Ishikawa (cell line): ENCODE data around the gene CEBPG.

ENCODE experiments used
- CEBPB ChIP-seq: IDR thresholded peaks from 2 replicates; pipeline ENCODE4 v1.6.1; 2012
- CREB1 ChIP-seq: IDR thresholded peaks from 2 replicates; pipeline ENCODE4 v1.6.1; 2012; ENCODE audit warnings: low read depth
- EGR1 ChIP-seq: IDR thresholded peaks from 2 replicates; pipeline ENCODE4 v1.6.1; 2012
- EP300 ChIP-seq: IDR thresholded peaks from 2 replicates; pipeline ENCODE4 v1.6.1; 2012; ENCODE audit warnings: borderline replicate concordance
- FOXM1 ChIP-seq: IDR thresholded peaks from 2 replicates; pipeline ENCODE4 v1.6.1; 2012; ENCODE audit warnings: low read depth, borderline replicate concordance
- MAX ChIP-seq: IDR thresholded peaks from 2 replicates; pipeline ENCODE4 v1.6.1; 2012
- NFIC ChIP-seq: IDR thresholded peaks from 2 replicates; pipeline ENCODE4 v1.6.1; 2012
- RAD21 ChIP-seq: IDR thresholded peaks from 2 replicates; pipeline ENCODE4 v1.6.1; 2012; ENCODE audit warnings: low read depth
- REST ChIP-seq: IDR thresholded peaks from 2 replicates; pipeline ENCODE4 v1.6.1; 2012; ENCODE audit warnings: low read depth, mild to moderate bottlenecking
- TAF1 ChIP-seq: IDR thresholded peaks from 2 replicates; pipeline ENCODE4 v1.6.1; 2012; ENCODE audit warnings: low read depth, mild to moderate bottlenecking
- TCF12 ChIP-seq: IDR thresholded peaks from 2 replicates; pipeline ENCODE4 v1.6.1; 2012; ENCODE audit warnings: low read depth
- TEAD4 ChIP-seq: IDR thresholded peaks from 2 replicates; pipeline ENCODE4 v1.6.1; 2012
- YY1 ChIP-seq: IDR thresholded peaks from 2 replicates; pipeline ENCODE4 v1.6.1; 2012; ENCODE audit warnings: low read depth
- ZBTB7A ChIP-seq: IDR thresholded peaks from 2 replicates; pipeline ENCODE4 v1.6.1; 2012; ENCODE audit warnings: low read depth
- TF ChIP-seq, protein P1 (sequence below): IDR thresholded peaks from 2 replicates; pipeline ENCODE4 v1.6.1; 2012

Gene CEBPG

GRCh38 chr19:33373453-33374235 lies at the start of gene CEBPG:
TSS of gene CEBPG (plus strand) at chr19:33373709. CDS start at chr19:33379240, 5,531 bp downstream.
- TF ChIP-seq CREB1 = no peak
- no peak for TF ChIP-seq TEAD4
- TF ChIP-seq, protein P1, sequence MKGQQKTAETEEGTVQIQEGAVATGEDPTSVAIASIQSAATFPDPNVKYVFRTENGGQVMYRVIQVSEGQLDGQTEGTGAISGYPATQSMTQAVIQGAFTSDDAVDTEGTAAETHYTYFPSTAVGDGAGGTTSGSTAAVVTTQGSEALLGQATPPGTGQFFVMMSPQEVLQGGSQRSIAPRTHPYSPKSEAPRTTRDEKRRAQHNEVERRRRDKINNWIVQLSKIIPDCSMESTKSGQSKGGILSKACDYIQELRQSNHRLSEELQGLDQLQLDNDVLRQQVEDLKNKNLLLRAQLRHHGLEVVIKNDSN = no peak
- TF ChIP-seq CEBPB = peak; percentile 63; the same call in 1 of the 2 replicates
- no peak for TF ChIP-seq FOXM1
- peak; percentile 36; the same call in 1 of the 2 replicates for TF ChIP-seq MAX
- peak; percentile 50 for TF ChIP-seq TAF1
- TF ChIP-seq TCF12 = peak; percentile 21; the same call in 1 of the 2 replicates
- no peak for TF ChIP-seq RAD21
- no peak; the same call in 1 of the 2 replicates for TF ChIP-seq NFIC
- TF ChIP-seq REST = no peak; the same call in 1 of the 2 replicates

DNA sequence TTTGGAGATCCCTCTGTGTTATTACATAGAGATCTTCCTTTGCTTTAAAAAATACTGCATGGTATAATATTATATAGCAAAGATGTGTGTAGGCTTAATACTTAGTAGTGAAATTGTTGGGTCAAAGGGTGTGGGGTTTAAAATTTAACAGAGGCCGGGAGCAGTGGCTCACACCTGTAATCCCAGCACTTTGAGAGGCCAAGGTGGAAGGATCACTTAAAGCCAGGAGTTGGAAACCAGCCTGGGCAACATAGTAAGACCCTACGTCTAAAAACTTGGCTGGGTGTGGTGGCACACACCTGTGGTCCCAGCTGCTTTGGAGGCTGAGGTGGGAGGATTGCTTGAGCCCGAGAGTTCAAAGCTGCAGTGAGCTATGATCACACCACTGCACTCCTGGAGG lies 48.9 kb upstream of the CEBPG start:
- TF ChIP-seq REST (no peak), CEBPB (no peak), EP300 (no peak), MAX (no peak), RAD21 (no peak), TEAD4 (no peak), FOXM1 (no peak), CREB1 (no peak)

DNA sequence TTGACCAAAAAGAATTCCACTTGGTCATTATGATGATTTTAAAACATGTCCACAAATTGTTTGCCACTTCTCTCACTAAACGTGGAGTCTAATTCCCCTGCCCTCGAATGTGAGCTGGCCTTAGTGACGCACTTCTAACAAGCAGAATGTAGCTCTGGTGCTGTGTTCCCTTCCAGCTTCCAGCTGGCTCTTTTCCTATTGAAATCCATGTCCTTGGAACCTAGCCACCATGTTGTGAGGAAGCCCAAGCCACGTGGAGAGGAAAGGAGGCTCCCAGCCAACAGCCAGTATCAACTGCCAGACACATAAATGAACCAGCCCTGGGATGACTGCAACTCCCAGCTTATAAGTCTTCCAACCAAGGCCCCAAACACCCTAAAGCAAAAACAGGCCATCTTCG lies 47.6 kb upstream of the CEBPG start:
- TF ChIP-seq TCF12 (no peak), YY1 (0 out of 2 replicates have a peak, but pooled peaks have one; percentile 7)

DNA sequence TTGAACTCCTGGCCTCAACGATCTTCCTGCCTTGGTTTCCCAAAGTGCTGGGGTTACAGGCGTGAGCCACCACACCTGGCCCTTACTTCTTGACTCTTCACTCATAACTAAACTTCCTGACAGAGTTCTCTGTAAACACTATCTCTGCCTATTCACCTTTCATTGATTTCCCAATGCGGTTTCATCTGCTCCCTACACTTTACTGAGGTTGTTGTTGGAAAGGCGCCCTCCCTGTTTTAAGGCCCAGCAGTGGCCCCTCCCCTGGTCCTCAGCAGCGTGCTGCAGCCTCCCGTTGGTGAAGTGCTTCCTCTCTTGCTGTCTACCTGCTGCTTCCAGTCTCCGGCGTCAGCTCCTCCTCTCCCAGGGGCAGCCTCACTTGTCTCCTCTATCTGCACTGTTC lies 44.4 kb upstream of the CEBPG start:
- TF ChIP-seq FOXM1 (no peak), MAX (no peak), YY1 (no peak), TCF12 (no peak), NFIC (no peak), TAF1 (no peak), CREB1 (no peak), CEBPB (no peak), RAD21 (no peak), EGR1 (no peak), ZBTB7A (no peak), EP300 (no peak), TEAD4 (no peak)
- TF ChIP-seq, protein P1 = no peak

GRCh38 chr19:33329736-33330135 lies 43.8 kb upstream of the CEBPG start:
- TF ChIP-seq RAD21 = no peak

DNA sequence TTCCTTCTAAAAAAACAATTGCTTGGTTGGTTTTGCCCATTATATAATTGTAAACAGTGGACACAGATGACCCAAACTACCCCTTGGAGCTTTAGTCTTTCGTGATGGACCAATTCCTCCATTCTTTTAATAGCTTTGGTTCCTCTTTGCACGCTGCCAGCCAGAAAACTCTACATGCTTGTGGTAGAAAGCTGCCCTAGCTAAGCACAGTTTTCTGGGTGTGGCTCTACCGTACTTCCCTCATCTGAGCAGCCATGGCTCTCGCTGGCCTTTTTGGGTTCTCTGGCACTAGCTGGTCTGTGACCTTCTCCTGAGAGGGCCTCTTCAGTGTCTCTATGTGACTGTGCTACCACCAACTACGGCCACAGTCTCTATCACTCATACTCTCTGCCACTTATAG lies 41.3 kb upstream of the CEBPG start:
- TF ChIP-seq REST (no peak), TAF1 (no peak), FOXM1 (no peak), ZBTB7A (no peak), TCF12 (no peak), EGR1 (no peak), MAX (no peak), EP300 (no peak), YY1 (no peak), RAD21 (no peak), CEBPB (no peak), NFIC (no peak), CREB1 (no peak)
- TF ChIP-seq, protein P1 = no peak
